OCI-M2 (cell line): Measurements from ENCODE around the gene BIRC5.
"Not testable (repeated sequence)": the region's sequence is repeated elsewhere in the genome, so short reads cannot be mapped to it uniquely, and the experiment has no call there.

ENCODE experiments used
- DNase-seq: peaks from one replicate; lab custom pipeline; 2025; ENCODE audit not compliant: unreplicated experiment; lab: John Stamatoyannopoulos, UW

Gene BIRC5

GRCh38 chr17:78238823-78239488 is 24.9 kb downstream of the BIRC5 start:
- DNase-seq: no peak

GRCh38 chr17:78239489-78239931 is 25.5 kb downstream of the BIRC5 start:
- DNase-seq: no peak

- DNase-seq: no peak
These were observed 26.1 kb downstream of the BIRC5 start for GRCh38 chr17:78240012-78240655.

GRCh38 chr17:78240839-78241238 is 26.8 kb downstream of the BIRC5 start:
- DNase-seq: no peak

GRCh38 chr17:78241277-78242023 is 27.4 kb downstream of the BIRC5 start:
- DNase-seq: no peak

GRCh38 chr17:78242024-78242742 is 28.1 kb downstream of the BIRC5 start:
- DNase-seq: no peak

GRCh38 chr17:78247304-78247703 is 33.3 kb downstream of the BIRC5 start:
- DNase-seq: no peak

GRCh38 chr17:78248051-78248914 is 34.2 kb downstream of the BIRC5 start:
- no peak for DNase-seq

- DNase-seq: no peak
These were observed 35.2 kb downstream of the BIRC5 start for GRCh38 chr17:78249074-78249817.

- no peak for DNase-seq
These were observed 36.1 kb downstream of the BIRC5 start for GRCh38 chr17:78249818-78250806.

GRCh38 chr17:78250891-78251772 is 37.1 kb downstream of the BIRC5 start:
- DNase-seq: peak; percentile 32

- DNase-seq: no peak
These were observed 37.7 kb downstream of the BIRC5 start for GRCh38 chr17:78251773-78252103.

- DNase-seq: no peak
These were observed 38.1 kb downstream of the BIRC5 start for GRCh38 chr17:78252111-78252634.

- DNase-seq: no peak
These were observed 38.9 kb downstream of the BIRC5 start for GRCh38 chr17:78252701-78253635.

- not testable (repeated sequence) for DNase-seq
These were observed 39.5 kb downstream of the BIRC5 start for GRCh38 chr17:78253636-78253945.

- DNase-seq: peak; percentile 35
These were observed 40.1 kb downstream of the BIRC5 start for GRCh38 chr17:78253946-78254672.
